Measurements from ENCODE around the gene AREG. TPM values are rescaled to one million over a fixed set of nuclear protein-coding genes. Genes with fewer than 3 reads are reported as not detected.
A peak's percentile ranks its signal among the peaks of the same experiment; 100 is the strongest.
"Not testable (repeated sequence)": the region's sequence is repeated elsewhere in the genome, so short reads cannot be mapped to it uniquely, and the experiment has no call there.

The AREG gene
- 1 to 10 TPM in 1 of 2 donors, not detected in 1; 1.3 TPM for total RNA-seq
- polyA plus RNA-seq (2013, experiment 1 of 2), result not detected
- polyA plus RNA-seq (2013, experiment 2 of 2), result not detected
- long read RNA-seq, experiment 1, result 0 reads
- long read RNA-seq, experiment 2, result 0 reads
- long read RNA-seq, experiment 3, partial matches to known transcripts, result 0 of 1 reads
- long read RNA-seq, experiment 3, other reads (novel, unspliced or antisense), result 0 of 1 reads
- long read RNA-seq, experiment 4, result 0 reads

GRCh38 chr4:74444891-74445642 is at the start of gene AREG:
AREG (plus strand) TSS chr4:74445136; CDS start chr4:74445346, 210 bp downstream.
- no peak within 1 kb of the TSS for H3K27ac ChIP-seq (ENCODE audit: low read depth, low read length)
- DNase-seq, result peak; percentile 93
- no peaks in the 10 kb centered on the region for H3K36me3 Mint-ChIP-seq (ENCODE audit: low read depth)
- no peaks in the 10 kb centered on the region for H3K9me3 Mint-ChIP-seq
- no peaks in the 10 kb centered on the region for H3K9me3 ChIP-seq (ENCODE audit: control insufficient read depth, low read length)
- peak; percentile 72 for TF ChIP-seq CTCF (conservative IDR thresholded peaks at IDR 0.05)
- peaks cover 32% of the 10 kb centered on the region for H3K27me3 ChIP-seq (ENCODE audit: control insufficient read depth, insufficient read depth, low read length, poor library complexity, severe bottlenecking)
- no peak within 1 kb of the TSS for H3K9ac ChIP-seq (ENCODE audit: extremely low read depth, low read length, poor library complexity, severe bottlenecking)
- peaks cover 26% of the 10 kb centered on the region for H3K27me3 Mint-ChIP-seq (ENCODE audit: insufficient read depth)
- peak within 1 kb of the TSS; percentile 77 for H3K27ac Mint-ChIP-seq
- H3K4me3 Mint-ChIP-seq, result peak within 1 kb of the TSS; percentile 71
- H3K4me1 Mint-ChIP-seq, result no peaks in the 10 kb centered on the region
- peak within 1 kb of the TSS; percentile 75 for H3K4me3 ChIP-seq (ENCODE audit: low read length)
- H3K4me1 ChIP-seq (ENCODE audit: control insufficient read depth, insufficient read depth, low read length), result no peaks in the 10 kb centered on the region
- no peaks in the 10 kb centered on the region for H3K36me3 ChIP-seq (ENCODE audit: control insufficient read depth, insufficient read depth, low read length)
- 3% methylated on average over 32 to 64 of the region's 64 CpGs for WGBS, 2 experiments (ENCODE audit: insufficient coverage in 1 of 2, insufficient read length in 1 of 2)

GRCh38 chr4:74395633-74396032 is 49.3 kb upstream of the AREG start:
- no peaks in the 10 kb centered on the region for H3K27me3 Mint-ChIP-seq (ENCODE audit: insufficient read depth)
- peaks cover 11% of the 10 kb centered on the region for H3K9me3 Mint-ChIP-seq
- no peak overlapping the region for H3K4me3 Mint-ChIP-seq
- no peak for DNase-seq
- Histone ChIP-seq H3K4me1 (ENCODE audit: control insufficient read depth, insufficient read depth, low read length) (no peaks in the 10 kb centered on the region), H3K27me3 (ENCODE audit: control insufficient read depth, insufficient read depth, low read length, poor library complexity, severe bottlenecking) (no peaks in the 10 kb centered on the region), H3K36me3 (ENCODE audit: control insufficient read depth, insufficient read depth, low read length) (no peaks in the 10 kb centered on the region), H3K4me3 (ENCODE audit: low read length) (no peak overlapping the region), H3K9ac (ENCODE audit: extremely low read depth, low read length, poor library complexity, severe bottlenecking) (no peak overlapping the region), H3K27ac (ENCODE audit: low read depth, low read length) (no peak overlapping the region), H3K9me3 (ENCODE audit: control insufficient read depth, low read length) (no peaks in the 10 kb centered on the region)
- no peak for TF ChIP-seq CTCF (conservative IDR thresholded peaks at IDR 0.05)
- no peaks in the 10 kb centered on the region for H3K36me3 Mint-ChIP-seq (ENCODE audit: low read depth)
- 86 to 89% methylated on average over 1 to 2 of the region's 2 CpGs for WGBS, 2 experiments (ENCODE audit: insufficient coverage in 1 of 2, insufficient read length in 1 of 2)
- H3K27ac Mint-ChIP-seq, result no peak overlapping the region
- H3K4me1 Mint-ChIP-seq, result no peaks in the 10 kb centered on the region

GRCh38 chr4:74397748-74398426 is 47.0 kb upstream of the AREG start:
- H3K4me3 ChIP-seq (ENCODE audit: low read length), result no peak overlapping the region
- no peak overlapping the region for H3K27ac Mint-ChIP-seq
- no peak for TF ChIP-seq CTCF (conservative IDR thresholded peaks at IDR 0.05)
- no peaks in the 10 kb centered on the region for H3K4me1 Mint-ChIP-seq
- peaks cover 11% of the 10 kb centered on the region for H3K9me3 Mint-ChIP-seq
- H3K9ac ChIP-seq (ENCODE audit: extremely low read depth, low read length, poor library complexity, severe bottlenecking), result no peak overlapping the region
- H3K4me1 ChIP-seq (ENCODE audit: control insufficient read depth, insufficient read depth, low read length), result no peaks in the 10 kb centered on the region
- no peaks in the 10 kb centered on the region for H3K27me3 ChIP-seq (ENCODE audit: control insufficient read depth, insufficient read depth, low read length, poor library complexity, severe bottlenecking)
- no peak overlapping the region for H3K4me3 Mint-ChIP-seq
- no peak overlapping the region for H3K27ac ChIP-seq (ENCODE audit: low read depth, low read length)
- no peaks in the 10 kb centered on the region for H3K36me3 Mint-ChIP-seq (ENCODE audit: low read depth)
- no peaks in the 10 kb centered on the region for H3K27me3 Mint-ChIP-seq (ENCODE audit: insufficient read depth)
- 83 to 100% methylated on average over 3 to 5 of the region's 6 CpGs for WGBS, 2 experiments (ENCODE audit: insufficient coverage in 1 of 2, insufficient read length in 1 of 2)
- no peaks in the 10 kb centered on the region for H3K36me3 ChIP-seq (ENCODE audit: control insufficient read depth, insufficient read depth, low read length)
- H3K9me3 ChIP-seq (ENCODE audit: control insufficient read depth, low read length), result no peaks in the 10 kb centered on the region
- DNase-seq, result no peak

GRCh38 chr4:74398894-74399589 is 45.9 kb upstream of the AREG start:
- not testable (repeated sequence) for H3K27ac ChIP-seq (ENCODE audit: low read depth, low read length); H3K9me3 ChIP-seq (ENCODE audit: control insufficient read depth, low read length); H3K4me1 ChIP-seq (ENCODE audit: control insufficient read depth, insufficient read depth, low read length); H3K27ac Mint-ChIP-seq; H3K4me3 ChIP-seq (ENCODE audit: low read length); H3K27me3 Mint-ChIP-seq (ENCODE audit: insufficient read depth); H3K4me3 Mint-ChIP-seq; H3K9ac ChIP-seq (ENCODE audit: extremely low read depth, low read length, poor library complexity, severe bottlenecking); DNase-seq; H3K36me3 Mint-ChIP-seq (ENCODE audit: low read depth); H3K4me1 Mint-ChIP-seq; H3K27me3 ChIP-seq (ENCODE audit: control insufficient read depth, insufficient read depth, low read length, poor library complexity, severe bottlenecking); H3K36me3 ChIP-seq (ENCODE audit: control insufficient read depth, insufficient read depth, low read length)
- peaks cover 11% of the 10 kb centered on the region for H3K9me3 Mint-ChIP-seq
- 94 to 100% methylated on average over 2 to 32 of the region's 32 CpGs for WGBS, 2 experiments (ENCODE audit: insufficient coverage in 1 of 2, insufficient read length in 1 of 2)
